Measurements from ENCODE around the gene SEC24D. TPM values are rescaled to one million over a fixed set of nuclear protein-coding genes. Genes with fewer than 3 reads are reported as not detected.
"Not testable (repeated sequence)": the region's sequence is repeated elsewhere in the genome, so short reads cannot be mapped to it uniquely, and the experiment has no call there.

The SEC24D gene
- polyA plus RNA-seq, 1 experiment: 80.3 TPM

GRCh38 chr4:118798658-118799057 lies 37.3 kb downstream of the SEC24D start:
- TF ChIP-seq CTCF (IDR thresholded peaks at IDR 0.05; ENCODE audit: insufficient read depth, low read depth, low read length): peak; percentile 23
- Histone ChIP-seq H3K36me3 (ENCODE audit: control insufficient read depth, insufficient read depth, low read length) (peaks cover 26% of the 10 kb centered on the region), H3K27me3 (ENCODE audit: control insufficient read depth, insufficient read depth, low read length) (no peaks in the 10 kb centered on the region), H3K4me3 (ENCODE audit: low read depth, low read length) (no peak overlapping the region)
- POLR2A ChIA-PET: no interaction called here
- DNase-seq (ENCODE audit: low read depth): no peak
- CTCF ChIA-PET: interaction anchor here (0.5 kb wide), 1 partner anchor 25 kb away, joined by 3 read pairs; no protein-coding TSS in a partner anchor

GRCh38 chr4:118797558-118798142 lies 38.3 kb downstream of the SEC24D start:
- POLR2A ChIA-PET: no interaction called here
- TF ChIP-seq CTCF (IDR thresholded peaks at IDR 0.05; ENCODE audit: insufficient read depth, low read depth, low read length): no peak
- H3K36me3 ChIP-seq (ENCODE audit: control insufficient read depth, insufficient read depth, low read length): peaks cover 23% of the 10 kb centered on the region
- no peak for DNase-seq (ENCODE audit: low read depth)
- CTCF ChIA-PET: no interaction called here
- H3K27me3 ChIP-seq (ENCODE audit: control insufficient read depth, insufficient read depth, low read length): no peaks in the 10 kb centered on the region
- H3K4me3 ChIP-seq (ENCODE audit: low read depth, low read length): no peak overlapping the region

GRCh38 chr4:118791690-118792446 lies 44.1 kb downstream of the SEC24D start:
- POLR2A ChIA-PET; H3K27me3 ChIP-seq (ENCODE audit: control insufficient read depth, insufficient read depth, low read length); CTCF ChIA-PET; DNase-seq (ENCODE audit: low read depth); H3K4me3 ChIP-seq (ENCODE audit: low read depth, low read length): not testable (repeated sequence)
- peaks cover 14% of the 10 kb centered on the region for H3K36me3 ChIP-seq (ENCODE audit: control insufficient read depth, insufficient read depth, low read length)

GRCh38 chr4:118790544-118790943 lies 45.4 kb downstream of the SEC24D start:
- H3K4me3 ChIP-seq (ENCODE audit: low read depth, low read length): no peak overlapping the region
- H3K36me3 ChIP-seq (ENCODE audit: control insufficient read depth, insufficient read depth, low read length): peaks cover 7% of the 10 kb centered on the region
- TF ChIP-seq CTCF (IDR thresholded peaks at IDR 0.05; ENCODE audit: insufficient read depth, low read depth, low read length): no peak
- no peaks in the 10 kb centered on the region for H3K27me3 ChIP-seq (ENCODE audit: control insufficient read depth, insufficient read depth, low read length)
- POLR2A ChIA-PET: no interaction called here
- CTCF ChIA-PET: no interaction called here
- no peak for DNase-seq (ENCODE audit: low read depth)

GRCh38 chr4:118788911-118789310 lies 47.0 kb downstream of the SEC24D start:
- no peak for DNase-seq (ENCODE audit: low read depth)
- no peak overlapping the region for H3K4me3 ChIP-seq (ENCODE audit: low read depth, low read length)
- no peaks in the 10 kb centered on the region for H3K27me3 ChIP-seq (ENCODE audit: control insufficient read depth, insufficient read depth, low read length)
- no peak for TF ChIP-seq CTCF (IDR thresholded peaks at IDR 0.05; ENCODE audit: insufficient read depth, low read depth, low read length)
- ChIA-PET CTCF (interaction anchor here (1.2 kb wide), 1 partner anchor 76 kb away, joined by 3 read pairs; no protein-coding TSS in a partner anchor), POLR2A (no interaction called here)
- peaks cover 5% of the 10 kb centered on the region for H3K36me3 ChIP-seq (ENCODE audit: control insufficient read depth, insufficient read depth, low read length)

All from BJ (cell line).